ENCODE data around the gene GHSR.

- TF ChIP-seq CTCF (IDR thresholded peaks at IDR 0.05) = no peak
- TF ChIP-seq EP300 (IDR thresholded peaks at IDR 0.05) = no peak
- TF ChIP-seq POLR2A (IDR thresholded peaks at IDR 0.05) = no peak
Measured at GRCh38 chr3:172410702-172411477, 37.4 kb downstream of the GHSR start.

Measured in upper lobe of left lung (tissue), 4 donors.